ENCODE measurements around the gene COPB1. TPM values are rescaled to one million over a fixed set of nuclear protein-coding genes. Genes with fewer than 3 reads are reported as not detected.

Gene COPB1
- total and polyA plus RNA-seq, 2 of the 8 experiments (the other 6 are each of a cell fraction or from before 2014, with no cell fraction given), result 28.7 to 72.1 TPM

DNA sequence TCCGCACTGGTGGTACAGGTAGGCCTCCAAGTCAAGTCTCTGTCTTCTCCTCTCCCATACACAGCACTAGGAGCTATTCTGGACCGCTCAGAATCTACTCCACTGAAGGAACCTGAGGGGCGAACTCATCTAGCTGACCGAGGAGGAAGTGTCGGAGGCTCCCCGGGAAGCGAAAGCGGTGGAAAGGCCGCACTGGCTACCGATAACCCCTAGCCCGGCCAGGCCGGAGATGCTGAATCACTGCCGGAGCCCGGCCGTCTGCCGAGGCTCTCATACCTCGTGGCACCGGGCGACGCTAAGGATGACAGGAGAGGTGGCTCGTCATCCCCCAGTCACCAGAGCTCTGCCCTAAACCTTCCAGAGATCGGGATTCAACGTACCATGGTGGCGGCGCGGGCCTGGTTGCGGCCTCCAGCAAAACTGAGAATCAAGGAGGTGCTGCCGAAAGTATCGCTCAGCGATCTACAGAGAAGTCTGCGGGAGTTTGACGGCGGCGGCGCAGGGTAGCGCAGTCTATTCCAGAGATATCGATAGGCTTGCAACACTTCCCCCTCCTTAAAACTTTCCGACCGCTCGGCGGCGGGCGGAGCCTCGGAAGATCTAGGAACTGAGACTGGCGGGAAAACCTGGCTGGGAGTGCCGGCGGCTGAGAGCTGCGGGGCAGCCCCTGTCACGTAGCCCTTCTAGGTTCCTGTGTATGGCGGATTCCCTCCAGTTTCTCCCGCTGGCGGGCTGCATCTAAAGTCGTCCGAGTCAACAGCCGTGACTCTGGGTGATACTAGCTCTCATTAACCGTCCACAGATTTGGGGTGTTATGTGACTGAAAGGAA lies 20.5 kb upstream of the COPB1 start, which contains the start of gene PSMA1:
PSMA1 (minus strand) TSS at position 470 of the 830 bp plus-strand sequence; CDS start at position 383, 87 bp downstream.
- 1% methylated on average over 56 of the region's 56 CpGs; no CpG with 5 or more reads in 1 of the 2 experiments for WGBS, 2 experiments (ENCODE audit: extremely low coverage in 1 of 2, insufficient coverage in 1 of 2, insufficient read length in 1 of 2, insufficient replicate concordance in 2 of 2, low coverage in 1 of 2, low lambda C conversion rate in 2 of 2, missing lambda C conversion rate in 1 of 2)
- Histone ChIP-seq H4K8ac (ENCODE audit: extremely low read depth, insufficient read depth, low read length) (peak within 1 kb of the TSS; percentile 97), H3K36me3 (ENCODE audit: control insufficient read depth in 2 of 4, insufficient read depth in 4 of 4, low read length in 3 of 4) (peaks cover 2 to 21% (median 12%) of the 10 kb centered on the region in 4 experiments), H2BK20ac (ENCODE audit: low read length) (no peak within 1 kb of the TSS), H3K9ac (replicated peaks in 1 of 4; ENCODE audit: extremely low read depth in 1 of 4, low read depth in 3 of 4, low read length in 3 of 4) (peak within 1 kb of the TSS; percentile 88 to 96 (median 94)), H2BK5ac (ENCODE audit: low read depth, low read length) (peak within 1 kb of the TSS; percentile 91), H2BK120ac (replicated peaks; ENCODE audit: low read depth, low read length) (no peak within 1 kb of the TSS), H4K5ac (ENCODE audit: insufficient read length, low read depth, low read length) (peak within 1 kb of the TSS; percentile 84), H3K79me2 (ENCODE audit: control insufficient read depth in 1 of 2, insufficient read depth in 2 of 2, low read length in 2 of 2) (peaks cover 0 to 17% of the 10 kb centered on the region in 2 experiments; a peak in 3 of 4 replicates), H3K56ac (replicated peaks; ENCODE audit: insufficient read length, low read depth, low read length) (peak within 1 kb of the TSS; percentile 94), H3K27me3 (replicated peaks in 1 of 4; ENCODE audit: control insufficient read depth in 3 of 4, extremely low read depth in 1 of 4, insufficient read depth in 3 of 4, low read length in 3 of 4) (no peaks in the 10 kb centered on the region), H4K20me1 (replicated peaks in 1 of 2; ENCODE audit: control insufficient read depth in 1 of 2, insufficient read depth in 2 of 2, low read length in 2 of 2) (no peaks in the 10 kb centered on the region), H3K18ac (ENCODE audit: extremely low read depth, low read length) (peak within 1 kb of the TSS; percentile 20; the same call in 1 of the 2 replicates), H2AK5ac (ENCODE audit: low read depth, low read length) (no peak within 1 kb of the TSS), H2BK15ac (ENCODE audit: low read length) (no peak within 1 kb of the TSS), H3K14ac (ENCODE audit: insufficient read length) (no peak within 1 kb of the TSS), H3K27ac (ENCODE audit: low read depth, low read length) (peak within 1 kb of the TSS; percentile 74), H3K23ac (ENCODE audit: insufficient read length) (no peak within 1 kb of the TSS), H3K4me2 (ENCODE audit: insufficient read depth in 1 of 2, low read depth in 2 of 2, low read length in 2 of 2) (peak within 1 kb of the TSS; percentile 76 to 93), H4K91ac (replicated peaks; ENCODE audit: insufficient read length, low read length) (peak within 1 kb of the TSS; percentile 52), H3K23me2 (ENCODE audit: low read depth, low read length) (peaks cover 4% of the 10 kb centered on the region), H3K4ac (replicated peaks; ENCODE audit: insufficient read length, low read depth, low read length) (peak within 1 kb of the TSS; percentile 8), H2BK12ac (ENCODE audit: low read depth, low read length) (peak within 1 kb of the TSS; percentile 72; the same call in 1 of the 2 replicates), H3K9me3 (ENCODE audit: insufficient read depth in 2 of 2, low read depth in 1 of 2, low read length in 1 of 2) (no peaks in the 10 kb centered on the region), H2AFZ (ENCODE audit: low read length) (peak within 1 kb of the TSS; percentile 99), H3K4me1 (replicated peaks in 1 of 4; ENCODE audit: control insufficient read depth in 3 of 4, insufficient read depth in 4 of 4, low read length in 3 of 4) (peaks cover 0 to 2% (median 0%) of the 10 kb centered on the region in 4 experiments; a peak in 2 of 7 replicates), H3K4me3 (ENCODE audit: extremely low read depth in 1 of 4, insufficient read depth in 2 of 4, low read depth in 3 of 4, low read length in 4 of 4) (peak within 1 kb of the TSS; percentile 90 to 100 (median 100)), H3K79me1 (ENCODE audit: low read depth, low read length) (no peaks in the 10 kb centered on the region)
- CTCF ChIA-PET (ENCODE audit: partially characterized antibody), result interaction anchor here (0.6 to 1.7 kb wide), 4 partner anchors 10 to 388 kb away, joined by 3 to 5 read pairs (median 4); no protein-coding TSS in a partner anchor
- DNase-seq (ENCODE audit: low read depth in 1 of 2, low spot score in 2 of 2), result peak; percentile 91
- FAIRE-seq, result peak; percentile 77
- POLR2A ChIA-PET (ENCODE audit: partially characterized antibody), result interaction anchor here (0.9 to 1.5 kb wide), 9 partner anchors 9 to 372 kb away, joined by 3 to 10 read pairs (median 3); partner anchors contain the start of gene CYP2R1
- no peak for TF ChIP-seq RNF2 (IDR thresholded peaks at IDR 0.05; ENCODE audit: borderline replicate concordance, low read depth, low read length, missing control alignments, poor library complexity, severe bottlenecking)
- TF ChIP-seq GABPA (IDR thresholded peaks at IDR 0.05; ENCODE audit: borderline replicate concordance, insufficient read depth, low read length), result no peak
- peak; percentile 42; the same call in 1 of the 2 replicates for TF ChIP-seq CHD2 (IDR thresholded peaks at IDR 0.05; ENCODE audit: low read length)
- no peak for TF ChIP-seq ZNF274 (IDR thresholded peaks at IDR 0.05; ENCODE audit: borderline replicate concordance, extremely low read depth, low read length)
- TF ChIP-seq TCF12 (IDR thresholded peaks at IDR 0.05; ENCODE audit: low read depth, low read length), result no peak
- TF ChIP-seq SUZ12 (IDR thresholded peaks at IDR 0.05; ENCODE audit: low read length), result no peak
- peak; percentile 46 to 88 for TF ChIP-seq POLR2A (IDR thresholded peaks at IDR 0.05; ENCODE audit: control extremely low read depth in 1 of 2, low read depth in 2 of 2, low read length in 2 of 2)
- TF ChIP-seq CBX5 (IDR thresholded peaks at IDR 0.05; ENCODE audit: low read depth, low read length), result no peak
- TF ChIP-seq TAF1 (IDR thresholded peaks at IDR 0.05; ENCODE audit: low read depth, low read length), result peak; percentile 93
- TF ChIP-seq CTBP2 (IDR thresholded peaks at IDR 0.05; ENCODE audit: borderline replicate concordance, insufficient read depth, insufficient read length, low read length), result peak; percentile 75
- no peak for TF ChIP-seq BACH1 (IDR thresholded peaks at IDR 0.05; ENCODE audit: low read length)

Measured in H1 (cell line).